H7 (cell line): ENCODE results near the gene UNK. TPM values are rescaled to one million over a fixed set of nuclear protein-coding genes. Genes with fewer than 3 reads are reported as not detected.
A peak's percentile ranks its signal among the peaks of the same experiment; 100 is the strongest.
"Not testable (repeated sequence)": the region's sequence is repeated elsewhere in the genome, so short reads cannot be mapped to it uniquely, and the experiment has no call there.

ENCODE experiments used
- DNase-seq: peaks from one replicate; pipeline ENCODE4 v3.0.0; 2012
- H3K27me3 ChIP-seq: 2 replicates; pipeline ENCODE4 v1.6.0; 2011; ENCODE audit warnings: mild to moderate bottlenecking, low read length; ENCODE audit not compliant: control insufficient read depth, insufficient read depth
- H3K36me3 ChIP-seq: replicated peaks from 2 replicates; pipeline ENCODE4 v1.5.1; 2011; ENCODE audit warnings: low read length; ENCODE audit not compliant: control insufficient read depth, insufficient read depth
- H3K4me3 ChIP-seq: 2 replicates; pipeline ENCODE4 v1.5.1; 2011; ENCODE audit warnings: low read depth, mild to moderate bottlenecking, control low read depth, low read length, moderate library complexity; ENCODE audit not compliant: insufficient read depth
- total RNA-seq: library from RNA; depleted of rRNA; stranded (reverse); fragments of >200 nt; shearing (Covaris generic); gene quantifications from 2 replicates; pipeline ENCODE4 v1.2.3, GENCODE V29; 2014

The UNK gene
- total RNA-seq, 1 experiment from 2014 or later: 17.9 TPM

DNA sequence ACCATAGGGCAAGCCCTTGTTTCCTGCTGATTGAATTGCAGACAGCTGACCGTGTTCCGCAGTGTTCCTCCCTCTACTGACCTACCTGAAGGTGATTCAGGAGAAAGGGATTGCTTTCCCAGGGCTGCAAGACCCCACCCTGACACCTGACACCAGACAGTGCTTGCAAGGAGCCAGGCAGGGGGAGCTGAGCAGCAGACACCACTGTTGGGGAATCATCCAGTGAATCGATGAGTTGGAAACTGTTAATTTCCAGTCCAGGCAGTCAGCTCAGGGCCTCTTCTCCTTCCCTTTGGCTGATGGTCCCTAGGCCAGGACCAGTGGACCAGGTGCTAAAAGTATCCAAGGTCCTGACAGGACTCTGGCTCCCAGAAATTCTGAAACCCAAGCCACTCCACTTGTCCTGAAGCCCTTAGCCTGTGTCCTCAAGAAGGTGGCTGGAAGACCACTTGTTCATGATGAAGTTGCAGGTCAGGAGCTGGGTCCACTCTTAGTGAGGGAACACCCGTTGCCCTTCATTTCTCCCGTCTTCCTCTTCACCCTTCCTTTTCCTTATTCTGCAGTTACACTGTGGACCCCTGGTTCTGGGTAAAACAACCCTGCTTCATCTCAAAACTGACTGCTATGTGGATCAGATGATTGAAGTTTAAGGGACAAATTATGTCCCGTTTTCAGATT, 9.5 kb upstream of the UNK start:
- peak; percentile 56 for DNase-seq
- no peak overlapping the region for H3K4me3 ChIP-seq
- peaks cover 4% of the 10 kb centered on the region for H3K36me3 ChIP-seq
- no peaks in the 10 kb centered on the region for H3K27me3 ChIP-seq

DNA sequence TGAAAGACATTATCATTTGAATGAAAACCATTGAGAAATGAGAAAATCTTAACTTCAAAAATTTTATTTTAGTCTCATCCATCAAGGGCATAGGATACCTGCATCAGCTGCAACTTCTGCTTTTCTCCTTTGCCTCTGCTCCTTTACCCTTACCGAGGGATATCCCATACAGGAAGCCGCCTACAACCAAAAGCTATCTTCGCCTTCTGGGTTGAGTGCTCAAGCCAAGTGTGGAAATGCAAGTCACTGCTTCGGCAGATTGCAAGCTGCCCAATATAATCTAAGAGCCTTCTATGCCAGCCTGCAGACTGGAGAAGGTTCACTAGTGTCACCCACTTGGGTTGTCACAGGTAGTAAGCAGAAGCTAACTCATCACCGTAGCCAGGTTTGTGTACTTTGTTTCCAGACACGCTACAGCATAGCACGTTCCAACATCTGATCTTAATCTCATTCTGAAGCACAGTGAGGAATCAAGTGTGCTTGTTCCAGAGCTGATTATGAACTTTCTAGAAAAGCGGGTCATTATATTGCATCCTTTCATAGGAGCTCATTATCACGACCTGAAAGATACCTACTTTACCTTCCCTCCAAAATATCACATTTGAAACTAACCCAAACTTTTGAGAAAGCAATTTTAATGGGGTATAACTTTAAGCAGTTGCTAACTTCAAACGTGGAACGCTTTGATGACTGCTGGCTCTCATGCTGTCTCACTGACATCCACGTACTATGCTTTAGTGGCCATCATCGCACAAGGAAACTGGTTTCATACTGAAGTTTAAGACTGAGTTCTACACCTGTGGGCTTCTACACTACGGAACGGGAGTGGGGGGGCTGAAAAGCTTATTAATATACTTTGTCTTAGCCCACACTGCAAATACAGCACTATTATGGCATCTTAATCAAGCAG, 8.0 kb upstream of the UNK start:
- no peaks in the 10 kb centered on the region for H3K27me3 ChIP-seq
- H3K4me3 ChIP-seq: no peak overlapping the region
- no peak for DNase-seq

DNA sequence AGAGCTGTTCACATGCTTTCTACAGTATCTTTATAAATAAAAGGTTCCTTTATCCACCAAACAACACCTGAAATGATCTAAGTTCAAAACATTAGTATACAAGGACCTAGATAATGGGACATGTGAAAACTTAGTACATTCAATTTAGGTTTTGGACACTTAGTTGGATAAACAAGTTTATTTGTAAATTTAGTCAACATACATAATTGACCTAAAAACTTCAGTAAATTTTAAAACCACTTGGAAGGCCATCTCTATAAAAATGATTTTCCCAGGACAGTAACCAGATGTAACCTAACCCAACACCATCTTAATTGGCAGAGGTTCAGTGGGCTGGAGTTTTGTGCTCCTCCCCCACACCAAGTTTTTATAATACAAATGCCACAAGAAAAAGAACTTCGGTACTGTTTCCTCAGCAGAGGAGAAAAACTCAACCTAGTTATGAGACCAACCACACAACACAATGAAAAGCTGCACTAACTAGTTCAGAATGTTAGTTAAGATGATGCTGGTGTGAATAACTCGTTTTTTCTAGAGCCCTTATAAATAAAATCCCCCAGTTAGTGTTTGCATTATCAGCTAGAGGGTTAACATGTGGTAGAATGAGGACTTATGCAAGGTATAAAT, 7.2 kb upstream of the UNK start:
- no peak for DNase-seq

More for the DNA sequence above, 8.0 kb upstream of the UNK start:
- H3K36me3 ChIP-seq: peaks cover 4% of the 10 kb centered on the region

DNA sequence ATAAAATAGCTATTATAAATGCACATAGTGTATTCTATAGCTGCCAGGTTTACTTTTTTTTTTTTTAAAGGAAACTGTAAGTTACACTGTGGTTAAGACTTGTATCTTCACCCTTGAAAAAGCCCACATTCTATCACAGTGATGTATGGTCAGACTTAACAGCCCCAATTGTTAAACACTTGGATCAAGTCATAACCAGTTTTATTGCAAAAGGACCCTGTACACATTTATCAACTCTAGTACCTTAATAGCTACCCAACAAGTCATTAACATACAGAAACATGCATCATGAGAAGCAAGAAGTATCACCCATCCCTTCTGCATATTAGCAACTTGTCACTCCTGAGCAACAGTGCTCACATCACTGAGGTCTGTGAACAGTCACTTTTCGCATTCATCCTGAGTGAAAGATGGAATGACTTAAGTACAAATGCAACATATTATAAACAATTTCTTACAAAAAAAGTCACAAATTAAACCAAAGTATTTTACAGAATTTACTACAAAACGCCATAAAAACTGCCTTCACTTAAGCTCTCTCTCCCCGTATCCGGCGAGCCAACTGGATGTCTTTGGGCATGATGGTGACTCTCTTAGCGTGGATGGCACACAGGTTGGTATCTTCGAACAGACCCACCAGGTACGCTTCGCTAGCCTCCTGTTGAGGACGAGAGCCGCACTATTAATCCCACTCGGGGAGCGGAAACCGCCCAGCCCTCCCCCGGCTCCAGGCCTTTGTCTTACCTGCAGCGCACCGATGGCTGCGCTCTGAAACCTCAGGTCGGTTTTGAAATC, 6.3 kb upstream of the UNK start:
- H3K4me3 ChIP-seq: peak overlapping the region; percentile 99
- not testable (repeated sequence) for H3K27me3 ChIP-seq, H3K36me3 ChIP-seq
- peak; percentile 44 for DNase-seq

More for the DNA sequence above, 7.2 kb upstream of the UNK start:
- Histone ChIP-seq H3K27me3 (no peaks in the 10 kb centered on the region), H3K4me3 (no peak overlapping the region), H3K36me3 (peaks cover 4% of the 10 kb centered on the region)

DNA sequence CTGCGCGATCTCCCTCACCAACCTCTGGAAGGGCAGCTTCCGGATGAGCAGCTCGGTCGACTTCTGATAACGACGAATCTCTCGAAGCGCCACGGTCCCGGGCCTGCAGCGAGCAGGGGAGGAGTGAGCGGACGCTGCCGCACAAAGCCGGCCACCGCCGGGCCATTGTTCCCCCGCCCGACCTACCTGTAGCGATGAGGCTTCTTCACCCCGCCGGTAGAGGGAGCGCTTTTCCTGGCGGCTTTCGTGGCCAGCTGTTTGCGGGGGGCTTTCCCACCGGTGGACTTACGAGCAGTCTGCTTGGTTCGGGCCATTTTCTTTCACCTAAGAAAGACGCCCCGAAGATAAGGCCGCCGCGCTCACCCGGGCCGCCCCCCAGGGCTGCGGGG, 5.8 kb upstream of the UNK start:
- no peaks in the 10 kb centered on the region for H3K27me3 ChIP-seq
- H3K36me3 ChIP-seq: peaks cover 4% of the 10 kb centered on the region
- DNase-seq: peak; percentile 84
- peak overlapping the region; percentile 99 for H3K4me3 ChIP-seq

DNA sequence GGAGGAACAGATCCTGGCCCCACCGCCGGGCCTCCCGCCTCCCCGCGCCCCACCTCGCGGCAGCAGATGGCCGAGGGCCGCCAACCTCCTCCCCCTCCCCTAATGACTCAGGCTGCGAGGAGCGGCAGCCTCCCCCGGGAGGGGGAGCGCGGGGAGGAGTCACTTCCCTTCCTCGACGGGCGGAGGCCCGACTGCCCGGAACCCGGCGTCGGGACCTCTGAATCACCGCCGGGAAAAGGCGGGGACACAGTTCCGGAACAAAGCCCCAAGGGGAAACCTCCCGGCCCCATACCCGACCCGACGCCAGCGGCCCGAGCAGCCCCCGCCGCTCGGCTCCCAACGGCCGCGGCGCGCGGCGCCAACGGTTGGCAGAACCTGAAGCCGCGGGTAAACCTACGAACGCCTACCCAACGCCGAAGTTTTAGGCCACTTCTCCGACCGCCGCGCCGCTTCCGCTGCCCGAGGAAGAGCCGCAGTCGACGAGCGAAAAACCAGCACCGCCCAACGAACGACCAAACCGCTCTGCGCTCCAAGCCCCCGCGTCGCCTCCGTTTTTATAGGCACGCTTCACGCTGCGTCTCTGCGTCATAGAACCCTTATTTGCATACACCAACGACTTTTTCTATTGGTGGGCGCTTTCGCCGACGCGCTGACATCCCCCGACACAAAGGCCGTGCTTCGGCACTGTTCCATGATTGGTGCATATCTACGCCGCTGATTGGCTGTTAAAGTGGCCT, 5.2 kb upstream of the UNK start:
- peak overlapping the region; percentile 99 for H3K4me3 ChIP-seq
- peaks cover 4% of the 10 kb centered on the region for H3K36me3 ChIP-seq
- DNase-seq: peak; percentile 97
- H3K27me3 ChIP-seq: no peaks in the 10 kb centered on the region

DNA sequence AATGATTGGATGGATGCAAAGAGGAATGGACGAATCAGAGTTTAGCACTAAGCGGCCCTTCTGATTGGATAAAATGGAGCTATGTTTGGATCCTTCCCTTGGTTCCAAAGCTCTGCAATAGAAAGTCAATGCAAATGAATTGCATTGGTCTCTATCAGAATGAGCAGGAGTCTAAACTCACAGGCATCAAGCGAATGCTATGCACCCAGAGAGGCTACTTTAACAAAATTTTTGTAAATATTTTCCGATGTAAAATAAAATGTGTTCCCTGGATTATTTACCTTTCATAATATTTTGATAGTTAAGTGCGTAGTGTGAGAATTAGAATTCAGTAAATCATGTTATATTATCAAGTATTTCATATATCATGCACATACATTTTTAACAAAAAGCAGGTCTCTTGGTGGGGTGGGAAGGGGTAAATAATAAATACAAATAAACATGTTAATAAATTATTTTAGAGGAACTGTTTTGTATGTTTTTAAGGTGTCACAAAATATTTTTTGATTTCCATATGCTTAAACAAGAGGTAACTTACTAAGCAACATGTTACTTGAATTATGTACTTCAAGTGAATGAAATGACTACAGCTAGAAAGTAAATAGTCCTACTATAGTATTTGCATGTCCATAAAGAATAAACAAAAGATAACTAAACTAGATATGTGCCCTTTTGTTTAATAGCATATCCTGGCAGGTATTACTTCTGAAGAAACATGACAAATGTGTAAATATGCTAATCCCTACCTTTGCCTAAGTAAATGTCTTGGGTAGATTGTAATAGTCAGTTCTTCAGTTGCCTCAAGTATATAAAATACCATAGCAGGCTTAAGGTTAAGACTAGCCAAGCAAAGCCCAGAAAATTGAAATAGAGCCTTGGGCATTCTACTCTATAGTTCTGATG, 4.4 kb upstream of the UNK start:
- H3K27me3 ChIP-seq: no peaks in the 10 kb centered on the region
- peaks cover 4% of the 10 kb centered on the region for H3K36me3 ChIP-seq
- DNase-seq: no peak
- no peak overlapping the region for H3K4me3 ChIP-seq

DNA sequence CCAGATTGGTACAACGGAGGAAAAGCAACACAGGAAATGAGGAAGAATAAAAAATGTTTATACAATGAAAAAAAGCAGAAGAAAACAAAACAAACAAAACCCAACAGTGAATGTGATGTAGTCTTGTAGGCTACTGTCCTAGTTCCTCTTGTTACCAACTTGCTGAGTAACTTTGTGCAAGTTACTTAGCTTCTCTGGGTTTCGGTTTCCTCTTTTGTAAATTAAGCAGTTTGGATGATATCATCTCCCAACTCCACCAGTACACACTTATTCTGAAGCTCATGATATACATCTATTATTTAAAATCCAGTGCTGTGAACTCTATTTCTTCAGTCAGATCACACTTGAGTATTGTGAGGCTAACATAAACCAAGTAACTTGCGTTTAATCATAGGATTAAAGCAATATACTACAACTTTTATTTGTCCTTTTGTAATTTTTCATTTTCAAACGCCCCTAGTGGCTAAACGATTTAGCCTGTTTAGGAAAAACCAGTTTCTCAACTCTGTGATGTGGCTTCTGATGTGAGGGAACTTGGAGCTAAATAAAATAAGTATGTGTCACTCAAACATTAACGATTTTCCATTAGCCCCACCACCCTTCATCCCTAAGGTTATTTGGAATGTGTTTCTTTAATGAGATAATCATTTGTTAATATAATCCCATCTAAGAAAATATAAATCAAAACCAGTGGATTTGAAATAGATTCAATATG, 1.4 kb upstream of the UNK start:
- peaks cover 1% of the 10 kb centered on the region for H3K36me3 ChIP-seq
- H3K27me3 ChIP-seq: no peaks in the 10 kb centered on the region
- H3K4me3 ChIP-seq: no peak overlapping the region
- DNase-seq: no peak

DNA sequence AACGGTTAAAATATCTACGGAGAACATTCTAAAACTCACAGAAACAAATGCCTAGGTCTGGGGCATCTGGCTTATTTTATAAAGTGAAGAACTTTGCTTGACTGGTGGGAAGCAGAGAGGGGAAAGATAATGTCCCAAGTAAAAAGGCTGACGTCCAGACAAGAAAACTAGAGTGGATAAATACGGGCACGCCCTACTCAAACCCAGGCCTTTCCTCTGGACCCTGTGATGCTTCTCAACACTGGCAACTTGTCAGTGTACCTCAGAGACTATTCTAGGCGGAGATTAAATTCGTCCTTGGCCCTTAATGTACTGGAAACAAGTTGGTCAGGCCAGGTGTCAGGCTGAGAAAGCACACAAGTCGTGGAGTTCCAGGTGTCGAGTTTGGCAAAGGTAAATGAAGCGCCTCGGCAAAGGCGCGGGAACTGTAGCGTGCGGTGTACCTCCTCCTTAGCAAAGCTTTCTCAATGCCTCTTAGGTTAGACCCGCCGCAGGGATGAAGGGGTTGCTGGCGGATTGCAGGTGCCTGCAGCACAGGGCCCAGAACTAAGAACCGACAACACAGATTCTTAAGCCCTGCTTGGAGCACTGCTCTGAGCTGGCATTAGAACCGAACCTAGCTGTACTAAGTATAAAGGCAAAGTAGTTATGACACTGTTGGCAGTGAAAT, 668 bp upstream of the UNK start:
- H3K4me3 ChIP-seq: peak overlapping the region; percentile 35
- DNase-seq: no peak
- no peaks in the 10 kb centered on the region for H3K27me3 ChIP-seq
- H3K36me3 ChIP-seq: no peaks in the 10 kb centered on the region

DNA sequence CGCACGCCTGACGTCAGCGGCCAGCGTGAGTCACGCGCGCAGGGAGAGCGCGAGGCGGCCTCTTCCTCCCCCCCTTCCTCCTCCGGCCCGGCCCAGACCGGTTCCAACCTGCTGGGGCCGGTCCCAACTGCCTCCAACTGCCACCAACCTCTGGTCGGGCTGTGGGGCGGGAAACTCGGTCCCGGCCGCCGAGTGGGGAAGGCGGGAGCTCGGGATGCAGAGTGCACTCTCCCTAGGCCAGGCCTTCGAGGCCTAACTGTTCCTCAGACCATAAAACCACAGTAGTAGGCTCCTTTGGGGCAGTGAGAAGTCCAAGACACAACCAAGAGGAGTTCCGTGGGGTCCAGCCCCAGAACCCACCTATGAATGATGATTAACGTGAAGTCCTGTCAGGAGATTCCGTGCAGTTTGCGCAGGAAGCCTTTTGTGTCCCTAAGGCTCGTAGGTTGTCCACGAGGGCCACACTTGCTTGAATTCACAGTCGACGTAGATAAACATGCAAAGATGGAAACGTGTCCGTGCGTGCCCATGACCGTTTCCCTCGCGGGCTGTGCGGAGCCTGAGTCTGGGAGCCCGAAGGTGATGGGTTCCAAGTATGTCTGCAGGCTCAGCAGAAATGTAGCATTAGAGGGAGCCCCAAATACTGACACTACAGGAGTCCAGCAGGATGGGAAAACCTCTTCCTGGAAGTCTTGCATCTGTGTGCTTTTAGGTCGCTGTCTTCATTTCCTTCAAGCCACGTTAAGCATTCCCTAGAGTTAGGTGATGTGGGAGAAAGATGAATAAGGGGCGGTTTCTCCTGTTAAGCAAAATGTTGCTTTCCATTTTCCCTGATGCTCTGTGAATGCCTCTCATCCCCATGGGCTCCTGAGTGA, 647 bp downstream of the UNK start:
- DNase-seq: peak; percentile 94

DNA sequence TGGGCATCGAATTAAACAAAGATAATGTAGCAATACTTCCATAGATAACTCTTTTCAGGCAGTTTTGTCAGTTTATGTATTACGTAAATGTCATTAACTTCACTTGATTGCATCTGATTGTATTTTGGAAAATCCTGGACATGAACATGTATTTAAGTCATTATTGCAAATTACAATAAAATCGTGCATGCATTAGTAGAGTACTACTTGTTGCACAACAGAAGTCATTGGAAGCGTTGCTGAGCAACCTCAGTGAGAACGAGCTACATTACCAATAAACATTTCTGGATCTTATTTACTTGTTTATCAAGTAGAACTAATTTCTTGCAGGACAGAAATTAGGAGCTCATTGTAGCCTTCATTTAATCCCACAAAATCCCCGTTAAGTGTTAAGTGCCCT, 6.6 kb downstream of the UNK start:
- no peak for DNase-seq
- no peaks in the 10 kb centered on the region for H3K27me3 ChIP-seq
- H3K36me3 ChIP-seq: peaks cover 4% of the 10 kb centered on the region
- H3K4me3 ChIP-seq: no peak overlapping the region

More for the DNA sequence above, 647 bp downstream of the UNK start:
- Histone ChIP-seq H3K4me3 (peak overlapping the region; percentile 52), H3K27me3 (no peaks in the 10 kb centered on the region), H3K36me3 (no peaks in the 10 kb centered on the region)
